Spleen (tissue), 7 donors: ENCODE measurements around the gene LOX.

Source experiments
- CTCF ChIP-seq, 11 experiments: fragments of 200-600 bp in 7 of 11; fragments of 450-650 bp in 4 of 11; sonication (generic) in 4 of 11; IDR thresholded peaks in 8 of 11; conservative IDR thresholded peaks in 3 of 11; 1 replicate in 7 of 11; 2 replicates in 4 of 11; pipeline versions ENCODE4 v1.4.0 to v1.8.0; 2016 to 2021; ENCODE audit warnings: antibody characterized with exemption in 11 of 11, inconsistent platforms in 4 of 11, mild to moderate bottlenecking in 1 of 11
- POLR2AphosphoS5 ChIP-seq, 3 donors: sonication (generic); formaldehyde crosslinking; IDR thresholded peaks; one replicate each; pipeline ENCODE4 v1.5.1; 2017; ENCODE audit warnings: antibody characterized with exemption in 3 of 3
- donor health status: DM: no; HTN: no; CAD: no; lungs with moderate emphysema.
- donor health status: DM: no; HTN: no; CAD: no.
- donor health status: DM: no; HTN: no; CAD: no.

- TF ChIP-seq CTCF (IDR thresholded peaks at IDR 0.05 in 8 of 11, conservative IDR thresholded peaks at IDR 0.05 in 3 of 11) (no peak), POLR2AphosphoS5 (IDR thresholded peaks at IDR 0.05) (no peak)
Measured at GRCh38 chr5:122029818-122030217, 48.2 kb downstream of the LOX start.
